Neuron (in vitro differentiated cells): Measurements from ENCODE around the gene GSTM4.
A peak's percentile ranks its signal among the peaks of the same experiment; 100 is the strongest.
"Not testable (repeated sequence)": the region's sequence is repeated elsewhere in the genome, so short reads cannot be mapped to it uniquely, and the experiment has no call there.

Experiments
- H2AFZ ChIP-seq: one replicate; pipeline ENCODE4 v1.6.1; 2013; ENCODE audit warnings: low read depth, mild to moderate bottlenecking, inconsistent platforms, low read length, moderate library complexity
- H3K27me3 ChIP-seq: one replicate; pipeline ENCODE4 v1.6.1; 2013; ENCODE audit warnings: low read length; ENCODE audit not compliant: insufficient read depth
- H3K36me3 ChIP-seq: one replicate; pipeline ENCODE4 v1.6.1; 2013; ENCODE audit warnings: low read length; ENCODE audit not compliant: insufficient read depth
- H3K4me1 ChIP-seq: one replicate; pipeline ENCODE4 v1.6.1; 2013; ENCODE audit warnings: low read length; ENCODE audit not compliant: insufficient read depth
- H3K4me3 ChIP-seq: 2 replicates; pipeline ENCODE4 v1.5.1; 2013; ENCODE audit warnings: mild to moderate bottlenecking, low read length, moderate library complexity
- H3K9me3 ChIP-seq: one replicate; pipeline ENCODE4 v1.6.1; 2013; ENCODE audit warnings: low read length

The GSTM4 gene

GRCh38 chr1:109654519-109654918 is 1.4 kb upstream of the GSTM4 start:
- Histone ChIP-seq H3K4me1 (peaks cover 13% of the 10 kb centered on the region), H3K9me3 (no peaks in the 10 kb centered on the region), H3K27me3 (no peaks in the 10 kb centered on the region), H3K4me3 (no peak overlapping the region), H3K36me3 (no peaks in the 10 kb centered on the region), H2AFZ (no peak overlapping the region)

GRCh38 chr1:109657395-109657794 is 1.5 kb downstream of the GSTM4 start:
- no peaks in the 10 kb centered on the region for H3K27me3 ChIP-seq
- H2AFZ ChIP-seq: no peak overlapping the region
- no peak overlapping the region for H3K4me3 ChIP-seq
- no peaks in the 10 kb centered on the region for H3K9me3 ChIP-seq
- H3K36me3 ChIP-seq: peaks cover 7% of the 10 kb centered on the region
- H3K4me1 ChIP-seq: peaks cover 13% of the 10 kb centered on the region

GRCh38 chr1:109657970-109658369 is 2.1 kb downstream of the GSTM4 start:
- H3K36me3 ChIP-seq: peaks cover 7% of the 10 kb centered on the region
- no peaks in the 10 kb centered on the region for H3K27me3 ChIP-seq
- H3K4me3 ChIP-seq: no peak overlapping the region
- peaks cover 13% of the 10 kb centered on the region for H3K4me1 ChIP-seq
- no peak overlapping the region for H2AFZ ChIP-seq
- no peaks in the 10 kb centered on the region for H3K9me3 ChIP-seq

GRCh38 chr1:109658533-109659042 is 2.7 kb downstream of the GSTM4 start:
- H3K4me1 ChIP-seq: peaks cover 13% of the 10 kb centered on the region
- no peaks in the 10 kb centered on the region for H3K9me3 ChIP-seq
- H3K27me3 ChIP-seq: no peaks in the 10 kb centered on the region
- no peak overlapping the region for H3K4me3 ChIP-seq
- H3K36me3 ChIP-seq: peaks cover 7% of the 10 kb centered on the region
- no peak overlapping the region for H2AFZ ChIP-seq

DNA sequence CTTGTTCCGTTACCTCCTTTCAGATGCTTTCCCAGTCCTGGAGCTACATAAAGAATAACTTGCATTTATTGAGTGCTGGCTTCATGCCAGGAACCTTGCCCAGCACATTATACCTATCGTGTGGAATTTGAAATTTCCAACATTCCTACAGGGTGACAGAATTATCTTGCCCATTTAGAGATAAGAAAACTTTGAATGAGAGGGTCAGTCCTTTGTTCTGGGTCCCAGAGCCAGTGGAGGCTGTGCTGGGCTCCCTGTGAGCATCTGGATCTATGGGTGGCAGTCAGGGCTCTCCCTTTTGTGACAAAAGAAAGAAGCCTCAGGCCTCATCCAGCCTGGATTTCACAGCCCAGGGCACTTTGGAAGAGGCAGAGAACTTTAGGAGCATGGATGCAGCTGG is 3.2 kb downstream of the GSTM4 start:
- Histone ChIP-seq H3K27me3 (no peaks in the 10 kb centered on the region), H3K36me3 (peaks cover 7% of the 10 kb centered on the region), H3K4me1 (peaks cover 13% of the 10 kb centered on the region), H3K9me3 (no peaks in the 10 kb centered on the region), H3K4me3 (no peak overlapping the region), H2AFZ (no peak overlapping the region)

DNA sequence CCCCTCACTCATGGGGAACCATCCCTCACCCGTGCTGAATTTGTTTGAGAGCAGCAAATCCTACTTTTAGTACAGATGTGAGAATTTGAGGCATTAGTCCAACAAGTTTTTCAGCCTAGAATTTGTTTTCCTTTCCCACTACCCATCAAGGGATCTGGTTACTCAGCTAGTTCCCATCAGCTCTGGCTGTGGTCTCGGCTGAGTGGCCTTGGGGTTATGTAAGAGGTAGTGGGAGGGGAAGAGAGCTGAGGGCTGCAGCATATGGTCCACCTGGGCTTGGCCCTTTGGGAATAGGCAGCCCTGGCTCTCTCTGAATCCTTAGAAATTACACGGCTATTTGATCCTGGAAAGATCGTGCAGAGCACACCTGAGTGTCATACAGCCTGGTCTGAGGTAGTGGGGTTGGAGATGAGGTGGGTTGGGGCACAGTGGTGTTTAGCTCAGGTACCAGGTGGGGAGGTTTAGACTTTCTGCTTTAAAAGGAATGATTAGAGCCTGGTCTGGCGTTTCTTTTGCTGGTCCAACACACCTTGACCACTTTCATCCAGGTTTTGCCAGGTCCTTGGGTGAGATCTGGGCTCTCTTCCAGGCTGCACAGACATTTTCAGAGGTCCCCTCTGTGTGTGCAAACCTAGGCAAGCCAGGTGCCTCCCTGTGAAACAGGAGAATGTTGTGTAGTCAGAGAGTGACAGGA is 4.2 kb downstream of the GSTM4 start:
- no peaks in the 10 kb centered on the region for H3K9me3 ChIP-seq
- peaks cover 13% of the 10 kb centered on the region for H3K4me1 ChIP-seq
- peaks cover 7% of the 10 kb centered on the region for H3K36me3 ChIP-seq
- no peaks in the 10 kb centered on the region for H3K27me3 ChIP-seq
- H3K4me3 ChIP-seq: no peak overlapping the region
- no peak overlapping the region for H2AFZ ChIP-seq

DNA sequence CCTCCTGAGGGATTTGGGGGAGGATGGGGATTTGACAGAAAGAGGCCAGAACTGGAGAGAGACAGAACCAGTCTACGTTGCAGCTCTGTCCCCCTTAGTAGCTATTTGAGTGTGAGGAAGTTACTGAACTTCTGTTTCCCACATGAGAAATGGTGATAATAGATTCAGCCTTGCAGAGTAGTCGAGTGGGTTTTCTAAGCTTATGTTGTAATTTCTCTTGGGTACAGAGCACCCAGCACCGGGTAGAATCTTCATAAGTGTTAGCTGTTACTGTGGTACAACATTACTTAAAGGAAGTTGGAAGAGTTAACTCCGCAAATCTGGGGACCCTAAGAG is 4.8 kb downstream of the GSTM4 start:
- H3K4me3 ChIP-seq, H3K4me1 ChIP-seq, H2AFZ ChIP-seq, H3K9me3 ChIP-seq, H3K27me3 ChIP-seq, H3K36me3 ChIP-seq: not testable (repeated sequence)

DNA sequence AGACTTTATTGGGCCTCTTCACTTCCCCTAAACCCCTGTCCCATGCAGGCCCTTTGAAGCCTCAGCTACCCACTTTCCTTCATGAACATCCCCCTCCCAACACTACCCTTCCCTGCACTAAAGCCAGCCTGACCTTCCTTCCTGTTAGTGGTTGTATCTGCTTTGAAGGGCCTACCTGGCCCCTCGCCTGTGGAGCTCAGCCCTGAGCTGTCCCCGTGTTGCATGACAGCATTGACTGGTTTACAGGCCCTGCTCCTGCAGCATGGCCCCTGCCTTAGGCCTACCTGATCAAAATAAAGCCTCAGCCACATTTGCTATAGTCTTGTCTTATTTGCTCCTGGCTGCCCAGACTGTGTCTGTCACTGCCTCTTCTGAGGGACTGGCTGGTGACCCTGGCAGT is 5.5 kb downstream of the GSTM4 start:
- peaks cover 8% of the 10 kb centered on the region for H3K4me1 ChIP-seq
- no peaks in the 10 kb centered on the region for H3K9me3 ChIP-seq
- H2AFZ ChIP-seq: no peak overlapping the region
- H3K4me3 ChIP-seq: no peak overlapping the region
- H3K27me3 ChIP-seq: no peaks in the 10 kb centered on the region
- peaks cover 7% of the 10 kb centered on the region for H3K36me3 ChIP-seq

- Histone ChIP-seq H3K36me3 (peaks cover 7% of the 10 kb centered on the region), H2AFZ (no peak overlapping the region), H3K4me1 (peaks cover 11% of the 10 kb centered on the region)
Observed at GRCh38 chr1:109664671-109665070, 8.8 kb downstream of the GSTM4 start.

GRCh38 chr1:109667452-109668122 is 11.7 kb downstream of the GSTM4 start, which contains the start of gene GSTM2:
Gene GSTM2, plus strand, starts transcription at chr1:109668057. Its CDS starts 59 bp downstream, at chr1:109668116.
- H2AFZ ChIP-seq: peak within 1 kb of the TSS; percentile 65
- H3K4me1 ChIP-seq: peaks cover 11% of the 10 kb centered on the region
- peaks cover 3% of the 10 kb centered on the region for H3K36me3 ChIP-seq
- H3K27me3 ChIP-seq: no peaks in the 10 kb centered on the region
- no peaks in the 10 kb centered on the region for H3K9me3 ChIP-seq
- H3K4me3 ChIP-seq: peak within 1 kb of the TSS; percentile 52

More at GRCh38 chr1:109664671-109665070, 8.8 kb downstream of the GSTM4 start:
- Histone ChIP-seq H3K9me3 (no peaks in the 10 kb centered on the region), H3K27me3 (no peaks in the 10 kb centered on the region), H3K4me3 (no peak overlapping the region)

DNA sequence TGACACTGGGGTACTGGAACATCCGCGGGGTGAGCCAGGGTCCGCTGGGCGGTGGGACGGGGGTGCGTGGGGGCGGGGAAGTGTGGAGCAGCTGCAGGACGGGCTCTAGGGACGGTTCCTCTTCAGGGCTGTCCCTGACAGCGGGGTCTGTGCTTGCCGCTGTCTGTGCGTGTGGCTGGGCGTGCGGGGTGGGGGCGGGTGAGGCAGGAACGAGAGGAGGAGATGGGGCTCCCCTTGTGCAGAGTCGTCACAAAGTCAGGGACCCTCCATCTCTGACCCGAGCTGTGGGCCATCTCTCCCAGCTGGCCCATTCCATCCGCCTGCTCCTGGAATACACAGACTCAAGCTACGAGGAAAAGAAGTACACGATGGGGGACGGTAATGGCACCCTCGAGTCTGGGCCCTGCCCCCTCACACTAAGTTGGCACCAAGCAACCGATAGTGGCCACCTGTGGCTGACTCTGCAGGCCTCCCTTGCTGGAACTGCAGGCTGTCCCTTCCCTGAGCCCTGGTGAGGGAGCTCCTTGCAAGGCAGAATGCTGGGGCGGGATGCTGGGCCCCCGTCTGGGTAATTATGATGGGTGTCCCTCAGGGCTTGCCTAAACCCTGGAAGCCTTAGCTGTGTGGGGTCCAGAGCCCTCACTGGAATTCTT is 12.3 kb downstream of the GSTM4 start:
- Histone ChIP-seq H3K27me3 (no peaks in the 10 kb centered on the region), H2AFZ (peak overlapping the region; percentile 65), H3K4me3 (peak overlapping the region; percentile 52), H3K36me3 (peaks cover 3% of the 10 kb centered on the region), H3K4me1 (peaks cover 11% of the 10 kb centered on the region), H3K9me3 (no peaks in the 10 kb centered on the region)

DNA sequence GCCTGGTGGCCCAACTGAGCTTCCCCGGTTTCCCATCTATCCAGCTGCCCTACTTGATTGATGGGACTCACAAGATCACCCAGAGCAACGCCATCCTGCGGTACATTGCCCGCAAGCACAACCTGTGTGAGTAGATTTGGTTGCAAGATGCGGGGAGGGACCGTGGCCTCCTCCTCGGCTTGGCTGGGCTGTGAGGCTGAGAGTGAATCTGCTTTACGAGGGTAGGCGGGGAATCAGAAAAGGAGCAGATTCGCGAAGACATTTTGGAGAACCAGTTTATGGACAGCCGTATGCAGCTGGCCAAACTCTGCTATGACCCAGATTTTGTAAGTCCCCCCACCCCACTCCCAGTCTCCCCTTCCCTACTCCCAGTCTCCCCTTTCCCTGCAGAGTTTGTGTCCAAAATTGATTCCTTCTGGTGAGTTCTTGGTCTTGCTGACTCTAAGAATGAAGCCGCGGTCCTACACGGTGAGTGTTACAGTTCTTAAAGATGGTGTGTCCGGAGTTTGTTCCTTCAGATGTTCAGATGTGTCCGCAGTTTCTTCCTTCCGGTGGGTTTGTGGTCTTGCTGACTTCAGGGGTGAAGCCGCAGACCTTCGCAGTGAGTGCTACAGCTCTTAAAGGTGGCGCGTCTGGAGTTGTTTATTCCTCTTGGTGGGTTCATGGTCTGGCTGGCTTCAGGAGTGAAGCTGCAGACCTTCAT is 13.5 kb downstream of the GSTM4 start:
- peaks cover 11% of the 10 kb centered on the region for H3K4me1 ChIP-seq

GRCh38 chr1:109669949-109670302 is 14.0 kb downstream of the GSTM4 start:
- H3K4me1 ChIP-seq: peaks cover 11% of the 10 kb centered on the region
- not testable (repeated sequence) for H3K36me3 ChIP-seq, H3K27me3 ChIP-seq, H3K4me3 ChIP-seq, H2AFZ ChIP-seq, H3K9me3 ChIP-seq

More for the DNA sequence above, 13.5 kb downstream of the GSTM4 start:
- Histone ChIP-seq H3K36me3 (peaks cover 3% of the 10 kb centered on the region), H2AFZ (no peak overlapping the region), H3K9me3 (no peaks in the 10 kb centered on the region), H3K4me3 (no peak overlapping the region), H3K27me3 (no peaks in the 10 kb centered on the region)
